H9 (cell line): ENCODE measurements around the gene RTN4R. TPM values are rescaled to one million over a fixed set of nuclear protein-coding genes. Genes with fewer than 3 reads are reported as not detected.
"Not testable (repeated sequence)": the region's sequence is repeated elsewhere in the genome, so short reads cannot be mapped to it uniquely, and the experiment has no call there.

Source experiments
- DNase-seq: peaks from one replicate; pipeline ENCODE4 v3.0.0-alpha.2; 2017
- H2AFZ ChIP-seq: one replicate; pipeline ENCODE4 v1.6.1; 2013; ENCODE audit warnings: mild to moderate bottlenecking, low read length, control low read depth, moderate library complexity
- H2AK5ac ChIP-seq: 2 replicates; pipeline ENCODE4 v1.6.1; 2013; ENCODE audit warnings: low read length, control low read depth, mixed read lengths; ENCODE audit not compliant: insufficient read length
- H2BK120ac ChIP-seq: one replicate; pipeline ENCODE4 v1.6.1; 2013; ENCODE audit warnings: low read depth, mild to moderate bottlenecking, low read length, control low read depth, inconsistent platforms; ENCODE audit not compliant: poor library complexity, severe bottlenecking
- H2BK12ac ChIP-seq: 2 replicates; pipeline ENCODE4 v1.6.1; 2013; ENCODE audit warnings: low read length, control low read depth, mixed read lengths, low read depth; ENCODE audit not compliant: insufficient read length
- H2BK15ac ChIP-seq: 2 replicates; pipeline ENCODE4 v1.6.1; 2013; ENCODE audit warnings: low read depth, low read length, control low read depth
- H2BK20ac ChIP-seq: one replicate; pipeline ENCODE4 v1.6.1; 2013; ENCODE audit warnings: low read depth, mild to moderate bottlenecking, low read length, control low read depth, inconsistent platforms; ENCODE audit not compliant: poor library complexity, severe bottlenecking
- H2BK5ac ChIP-seq: 2 replicates; pipeline ENCODE4 v1.6.1; 2013; ENCODE audit warnings: low read length, control low read depth, mixed read lengths; ENCODE audit not compliant: insufficient read length
- H3K14ac ChIP-seq: 2 replicates; pipeline ENCODE4 v1.6.1; 2013; ENCODE audit warnings: low read length, control low read depth; ENCODE audit not compliant: insufficient read depth
- H3K18ac ChIP-seq: 2 replicates; pipeline ENCODE4 v1.6.1; 2013; ENCODE audit warnings: low read depth, mild to moderate bottlenecking, mixed read lengths, low read length, control low read depth; ENCODE audit not compliant: insufficient read length
- H3K23ac ChIP-seq: 2 replicates; pipeline ENCODE4 v1.6.1; 2013; ENCODE audit warnings: low read length, control low read depth, mixed read lengths, low read depth; ENCODE audit not compliant: insufficient read length
- H3K23me2 ChIP-seq: 2 replicates; pipeline ENCODE4 v1.6.1; 2013; ENCODE audit warnings: low read depth, mild to moderate bottlenecking, mixed read lengths, low read length, control low read depth; ENCODE audit not compliant: insufficient read length, poor library complexity, severe bottlenecking
- H3K27ac ChIP-seq: 2 replicates; pipeline ENCODE4 v1.5.1; 2013; ENCODE audit warnings: low read length, control low read depth, mixed read lengths, low read depth; ENCODE audit not compliant: insufficient read length
- H3K27me3 ChIP-seq: 2 replicates; pipeline ENCODE4 v1.6.1; 2013; ENCODE audit warnings: low read length, control low read depth, inconsistent platforms; ENCODE audit not compliant: insufficient read depth
- H3K4ac ChIP-seq: 2 replicates; pipeline ENCODE4 v1.6.1; 2013; ENCODE audit warnings: low read depth, mild to moderate bottlenecking, control low read depth, inconsistent platforms, low read length, moderate library complexity
- H3K4me1 ChIP-seq: 2 replicates; pipeline ENCODE4 v1.6.1; 2013; ENCODE audit warnings: low read length, control low read depth, inconsistent platforms; ENCODE audit not compliant: insufficient read depth
- H3K4me2 ChIP-seq: 2 replicates; pipeline ENCODE4 v1.6.1; 2013; ENCODE audit warnings: low read length, control low read depth, mixed read lengths; ENCODE audit not compliant: insufficient read length, insufficient read depth
- H3K56ac ChIP-seq: 2 replicates; pipeline ENCODE4 v1.6.1; 2013; ENCODE audit warnings: low read depth, mild to moderate bottlenecking, mixed read lengths, low read length, control low read depth; ENCODE audit not compliant: insufficient read length
- H3K79me1 ChIP-seq: 2 replicates; pipeline ENCODE4 v1.6.1; 2013; ENCODE audit warnings: low read depth, mild to moderate bottlenecking, moderate library complexity, low read length, control low read depth, inconsistent platforms; ENCODE audit not compliant: insufficient read depth, poor library complexity, severe bottlenecking
- H3K79me2 ChIP-seq: 2 replicates; pipeline ENCODE4 v1.6.1; 2013; ENCODE audit warnings: low read length, control low read depth, inconsistent platforms; ENCODE audit not compliant: insufficient read depth
- H3K9ac ChIP-seq: 2 replicates; pipeline ENCODE4 v1.6.1; 2013; ENCODE audit warnings: low read length, control low read depth, mixed read lengths; ENCODE audit not compliant: insufficient read length; ENCODE audit errors: extremely low read depth
- H3K9me3 ChIP-seq: one replicate; pipeline ENCODE4 v1.6.1; 2013; ENCODE audit warnings: low read depth, low read length, inconsistent platforms; ENCODE audit not compliant: control insufficient read depth
- H3T11ph ChIP-seq: one replicate; pipeline ENCODE4 v1.6.1; 2013; ENCODE audit warnings: mild to moderate bottlenecking, low read length, control low read depth, inconsistent platforms
- H4K20me1 ChIP-seq: one replicate; pipeline ENCODE4 v1.6.1; 2013; ENCODE audit not compliant: control insufficient read depth, insufficient read length, insufficient read depth
- H4K5ac ChIP-seq: 2 replicates; pipeline ENCODE4 v1.6.1; 2013; ENCODE audit warnings: low read depth, mild to moderate bottlenecking, mixed read lengths, low read length, control low read depth; ENCODE audit not compliant: insufficient read length
- H4K8ac ChIP-seq: replicated peaks from 2 replicates; pipeline ENCODE4 v1.6.1; 2013; ENCODE audit warnings: low read length, control low read depth, mixed read lengths, low read depth; ENCODE audit not compliant: insufficient read length
- H4K91ac ChIP-seq: 2 replicates; pipeline ENCODE4 v1.6.1; 2013; ENCODE audit warnings: low read depth, mild to moderate bottlenecking, moderate library complexity, mixed read lengths, low read length, control low read depth; ENCODE audit not compliant: insufficient read length
- H3K27ac Mint-ChIP-seq, 3 experiments: 2 replicates in 2 of 3; 3 replicates in 1 of 3; pipeline ENCODE4 v1.8.0; 2020 to 2021; ENCODE audit warnings: mixed read lengths in 3 of 3, mild to moderate bottlenecking in 1 of 3, moderate library complexity in 1 of 3
- H3K27me3 Mint-ChIP-seq: 2 replicates; pipeline ENCODE4 v1.8.0; 2021; ENCODE audit warnings: low read depth, mild to moderate bottlenecking, moderate library complexity, mixed read lengths
- H3K36me3 Mint-ChIP-seq, 3 experiments: 2 replicates in 2 of 3; 3 replicates in 1 of 3; pipeline ENCODE4 v1.8.0; 2020 to 2021; ENCODE audit warnings: low read depth in 3 of 3, mixed read lengths in 3 of 3; ENCODE audit not compliant: insufficient read depth in 1 of 3
- H3K4me1 Mint-ChIP-seq, 2 experiments: 2 replicates each; pipeline ENCODE4 v1.8.0; 2020; ENCODE audit warnings: mixed read lengths in 2 of 2
- H3K4me3 Mint-ChIP-seq, 2 experiments: 2 replicates in 1 of 2; 3 replicates in 1 of 2; pipeline ENCODE4 v1.8.0; 2020 to 2021; ENCODE audit warnings: mild to moderate bottlenecking in 2 of 2, mixed read lengths in 2 of 2, moderate library complexity in 1 of 2
- H3K9me3 Mint-ChIP-seq, 2 experiments: 2 replicates in 1 of 2; 3 replicates in 1 of 2; pipeline ENCODE4 v1.8.0; 2020; ENCODE audit warnings: mild to moderate bottlenecking in 2 of 2, mixed read lengths in 2 of 2, moderate library complexity in 1 of 2
- CTCF ChIP-seq: fragments of 200-600 bp; sonication (generic); conservative IDR thresholded peaks from 3 replicates; pipeline ENCODE4 v1.8.0; 2021; ENCODE audit warnings: antibody characterized with exemption, mild to moderate bottlenecking
- WGBS: extraction: QIAGEN DNeasy Blood & Tissue Kit; methylation state at CpG from one replicate; pipeline ENCODE4 v1.1.7; 2013; ENCODE audit warnings: missing lambda C conversion rate, low lambda C conversion rate, mixed read lengths; ENCODE audit not compliant: insufficient read length; ENCODE audit errors: extremely low coverage; 5-methylcytosine and 5-hydroxymethylcytosine counted together
- total RNA-seq: library from RNA; stranded (reverse); gene quantifications from 2 replicates; pipeline ENCODE4 v1.2.1, GENCODE V29; 2021

Gene RTN4R
- total RNA-seq, 1 experiment from 2014 or later: 19.0 TPM

DNA sequence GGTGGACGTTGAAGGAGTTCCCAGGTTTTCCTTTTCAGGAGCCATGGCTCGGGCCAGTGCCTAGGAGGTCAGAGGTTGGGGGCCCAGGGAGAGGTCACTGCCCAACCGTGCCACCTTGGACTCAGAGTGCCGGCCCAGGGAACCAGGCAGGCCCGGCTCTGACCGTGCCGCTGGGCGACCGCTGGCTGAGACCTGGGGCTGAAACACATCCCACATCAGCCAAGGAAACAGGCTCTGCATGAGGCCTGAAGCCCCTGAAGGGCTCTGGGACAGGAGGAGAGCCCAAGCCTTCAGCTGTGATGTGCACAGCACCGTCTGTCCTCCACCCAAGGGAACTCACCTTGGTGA lies 21.9 kb upstream of the RTN4R start:
- Histone ChIP-seq H2BK5ac (no peak overlapping the region), H3K9ac (no peak overlapping the region), H4K8ac (no peak overlapping the region), H2AFZ (no peak overlapping the region), H3K27ac (no peak overlapping the region), H3K14ac (no peak overlapping the region; the same call in 1 of the 2 replicates), H3K79me1 (no peaks in the 10 kb centered on the region), H3K18ac (no peak overlapping the region), H3K79me2 (no peaks in the 10 kb centered on the region), H3K9me3 (no peaks in the 10 kb centered on the region), H4K5ac (no peak overlapping the region), H3K4ac (no peak overlapping the region), H2BK12ac (no peak overlapping the region), H3T11ph (no peak overlapping the region), H2BK120ac (no peak overlapping the region), H2AK5ac (no peak overlapping the region), H2BK15ac (no peak overlapping the region), H3K56ac (no peak overlapping the region), H3K23ac (no peak overlapping the region), H3K27me3 (no peaks in the 10 kb centered on the region), H2BK20ac (no peak overlapping the region), H4K20me1 (no peaks in the 10 kb centered on the region), H3K4me2 (no peak overlapping the region), H3K23me2 (no peaks in the 10 kb centered on the region), H3K4me1 (no peaks in the 10 kb centered on the region), H4K91ac (no peak overlapping the region)
- WGBS: no CpG with 5 or more reads among the region's 10 CpGs
- DNase-seq: no peak
- H3K9me3 Mint-ChIP-seq: no peaks in the 10 kb centered on the region
- peaks cover 5% of the 10 kb centered on the region for H3K27me3 Mint-ChIP-seq
- H3K4me3 Mint-ChIP-seq: no peak overlapping the region
- H3K27ac Mint-ChIP-seq: no peak overlapping the region
- no peak for TF ChIP-seq CTCF
- H3K4me1 Mint-ChIP-seq: peaks cover 0 to 3% of the 10 kb centered on the region in 2 experiments; a peak in 1 of 4 replicates
- no peaks in the 10 kb centered on the region for H3K36me3 Mint-ChIP-seq

DNA sequence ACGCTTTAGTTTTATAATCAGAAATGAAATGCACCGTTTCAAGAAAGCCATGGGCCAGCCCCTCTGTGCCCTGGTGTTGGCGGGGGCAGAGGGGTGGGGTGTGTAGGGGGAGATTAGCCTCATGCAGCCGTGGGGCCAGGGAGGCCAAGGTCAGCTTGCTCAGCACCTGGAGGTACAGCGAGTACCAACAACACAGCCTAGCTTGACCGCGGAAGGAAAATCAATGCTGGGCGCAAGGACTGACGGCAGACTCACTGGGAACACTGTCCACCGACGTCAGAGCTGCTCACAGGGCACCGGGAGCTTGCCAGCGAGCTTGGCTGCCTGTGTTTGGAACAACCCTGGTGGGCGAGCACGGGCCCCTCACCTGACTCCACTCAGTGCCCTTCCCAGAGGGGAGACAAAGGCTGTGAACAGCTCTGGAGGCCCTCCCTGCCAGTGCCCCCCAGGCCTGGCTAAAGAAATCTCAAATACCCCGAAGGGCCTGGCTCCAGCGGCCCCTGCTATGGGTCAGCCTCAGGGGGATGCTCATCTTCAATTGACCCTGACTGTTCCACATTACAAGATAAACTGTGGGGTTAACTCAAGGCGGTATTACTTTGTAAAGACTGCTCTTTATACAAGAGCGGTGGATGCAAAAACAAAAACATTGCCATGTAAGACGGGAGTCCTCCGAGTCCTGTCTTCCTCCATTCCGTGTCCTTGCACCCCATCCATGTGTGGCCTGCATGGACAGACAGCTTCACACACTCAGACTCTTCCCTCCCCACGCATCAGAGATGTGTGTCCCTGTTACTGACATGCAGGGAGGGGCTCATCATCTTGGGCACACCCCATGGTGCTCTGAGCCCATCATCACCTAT lies 21.3 kb upstream of the RTN4R start:
- H3K56ac ChIP-seq, H4K5ac ChIP-seq, H3K4ac ChIP-seq, H3K4me3 Mint-ChIP-seq, H3K18ac ChIP-seq, H2BK12ac ChIP-seq, H4K8ac ChIP-seq, H3K9ac ChIP-seq, H3K27ac Mint-ChIP-seq, H3K23ac ChIP-seq, H3K9me3 Mint-ChIP-seq, DNase-seq, H3K9me3 ChIP-seq, H2BK15ac ChIP-seq, H4K91ac ChIP-seq, H3K27ac ChIP-seq, H3K79me1 ChIP-seq, H3K36me3 Mint-ChIP-seq, H2AFZ ChIP-seq, H3K4me1 ChIP-seq, H3K23me2 ChIP-seq, H2BK120ac ChIP-seq, H4K20me1 ChIP-seq, H2BK5ac ChIP-seq, H2AK5ac ChIP-seq, H3K4me1 Mint-ChIP-seq, H3K79me2 ChIP-seq, H3K14ac ChIP-seq, H3K27me3 ChIP-seq, H2BK20ac ChIP-seq, H3K27me3 Mint-ChIP-seq, H3T11ph ChIP-seq, H3K4me2 ChIP-seq: not testable (repeated sequence)
- no CpG with 5 or more reads among the region's 23 CpGs for WGBS
